ENCODE results near the gene BCL2. TPM values are rescaled to one million over a fixed set of nuclear protein-coding genes. Genes with fewer than 3 reads are reported as not detected.
A peak's percentile ranks its signal among the peaks of the same experiment; 100 is the strongest.

BCL2 gene
- total RNA-seq, 1 donor from 2014 or later = 145 TPM

- ChIA-PET POLR2A (interaction anchor here (0.7 to 13.1 kb wide), 3 partner anchors 7 to 484 kb away, joined by 3 to 180 read pairs (median 4); no protein-coding TSS in a partner anchor), CTCF (interaction anchor here (2.1 to 7.2 kb wide), 2 partner anchors 6 to 170 kb away, joined by 5 to 48 read pairs; no protein-coding TSS in a partner anchor)
- ATAC-seq (ENCODE audit: low read depth) (no peak), DNase-seq (no peak)
- H3K27ac Mint-ChIP-seq = peak overlapping the region; percentile 33
- no peaks in the 10 kb centered on the region for H3K27me3 Mint-ChIP-seq
- H3K36me3 Mint-ChIP-seq (ENCODE audit: low read depth) = peaks cover 52% of the 10 kb centered on the region
- intact Hi-C loops (cut with micrococcal nuclease) = no loop called here
- H3K9me3 Mint-ChIP-seq = no peaks in the 10 kb centered on the region
- peaks cover 81% of the 10 kb centered on the region for H3K4me1 Mint-ChIP-seq
- H3K4me3 Mint-ChIP-seq = no peak overlapping the region
- TF ChIP-seq CTCF (IDR thresholded peaks at IDR 0.05) = no peak
These were observed 171.6 kb downstream of the BCL2 start for GRCh38 chr18:63147973-63148372.

GRCh38 chr18:63146828-63147409 is 172.7 kb downstream of the BCL2 start:
- POLR2A ChIA-PET = interaction anchor here (1.2 to 13.1 kb wide), 2 partner anchors 8 to 9 kb away, joined by 4 to 180 read pairs; no protein-coding TSS in a partner anchor
- peaks cover 82% of the 10 kb centered on the region for H3K4me1 Mint-ChIP-seq

GRCh38 chr18:63145851-63146555 is 173.6 kb downstream of the BCL2 start:
- Mint-ChIP-seq H3K27me3 (no peaks in the 10 kb centered on the region), H3K4me3 (no peak overlapping the region), H3K36me3 (ENCODE audit: low read depth) (peaks cover 59% of the 10 kb centered on the region), H3K9me3 (peaks cover 3% of the 10 kb centered on the region), H3K27ac (peak overlapping the region; percentile 26), H3K4me1 (peaks cover 82% of the 10 kb centered on the region)
- intact Hi-C loops (cut with micrococcal nuclease) = no loop called here
- POLR2A ChIA-PET = interaction anchor here (0.6 to 13.1 kb wide), 3 partner anchors 9 to 166 kb away, joined by 3 to 180 read pairs (median 3); no protein-coding TSS in a partner anchor
- DNase-seq (no peak), ATAC-seq (ENCODE audit: low read depth) (no peak)
- TF ChIP-seq CTCF (IDR thresholded peaks at IDR 0.05) = no peak
- CTCF ChIA-PET = interaction anchor here (1.1 to 7.2 kb wide), 2 partner anchors 8 to 172 kb away, joined by 4 to 48 read pairs; no protein-coding TSS in a partner anchor

More at GRCh38 chr18:63146828-63147409, 172.7 kb downstream of the BCL2 start:
- DNase-seq (no peak), ATAC-seq (ENCODE audit: low read depth) (no peak)
- CTCF ChIA-PET = interaction anchor here (1.1 to 7.2 kb wide), 2 partner anchors 7 to 171 kb away, joined by 4 to 48 read pairs; no protein-coding TSS in a partner anchor
- Mint-ChIP-seq H3K36me3 (ENCODE audit: low read depth) (peaks cover 52% of the 10 kb centered on the region), H3K9me3 (no peaks in the 10 kb centered on the region), H3K4me3 (no peak overlapping the region), H3K27me3 (no peaks in the 10 kb centered on the region), H3K27ac (peak overlapping the region; percentile 60)
- intact Hi-C loops (cut with micrococcal nuclease) = no loop called here
- no peak for TF ChIP-seq CTCF (IDR thresholded peaks at IDR 0.05)

- ATAC-seq (ENCODE audit: low read depth) = no peak
- intact Hi-C loops (cut with micrococcal nuclease) = no loop called here
- TF ChIP-seq CTCF (IDR thresholded peaks at IDR 0.05) = no peak
- ChIA-PET CTCF (interaction anchor here (1.9 to 7.2 kb wide), 2 partner anchors 8 to 13 kb away, joined by 8 to 48 read pairs; no protein-coding TSS in a partner anchor), POLR2A (interaction anchor here (0.5 to 13.1 kb wide), 4 partner anchors 10 to 167 kb away, joined by 3 to 180 read pairs (median 3); no protein-coding TSS in a partner anchor)
- Mint-ChIP-seq H3K4me3 (no peak overlapping the region), H3K27ac (no peak overlapping the region), H3K9me3 (peaks cover 3% of the 10 kb centered on the region), H3K4me1 (peaks cover 82% of the 10 kb centered on the region), H3K36me3 (ENCODE audit: low read depth) (peaks cover 63% of the 10 kb centered on the region), H3K27me3 (no peaks in the 10 kb centered on the region)
- no peak for DNase-seq
These were observed 174.3 kb downstream of the BCL2 start for GRCh38 chr18:63145166-63145850.
